Keratinocyte (primary cell): Measurements from ENCODE around the gene DAB1. TPM values are rescaled to one million over a fixed set of nuclear protein-coding genes. Genes with fewer than 3 reads are reported as not detected.

Source experiments
- DNase-seq: peaks from one replicate; pipeline ENCODE4 v3.0.0-alpha.2; 2011; ENCODE audit warnings: low read depth, missing footprints, low spot score
- FAIRE-seq: peaks from 2 replicates; lab custom pipeline; 2011; peaks lifted over from hg19 to GRCh38; lab: Jason Lieb, UNC
- H2AFZ ChIP-seq: 2 replicates; pipeline ENCODE4 v1.6.0; 2012; ENCODE audit warnings: low read length, control low read depth, inconsistent platforms; ENCODE audit not compliant: control insufficient read depth
- H3K27ac ChIP-seq: 2 replicates; pipeline ENCODE4 v1.5.1; 2011; ENCODE audit warnings: low read length; ENCODE audit not compliant: control insufficient read depth, insufficient read depth
- H3K27me3 ChIP-seq: 3 replicates; pipeline ENCODE4 v1.6.0; 2011; ENCODE audit warnings: low read length; ENCODE audit not compliant: control insufficient read depth, insufficient read depth; ENCODE audit errors: extremely low read depth
- H3K36me3 ChIP-seq, 2 experiments: 2 replicates in 1 of 2; 3 replicates in 1 of 2; pipeline ENCODE4 v1.5.1; 2011; ENCODE audit warnings: low read length in 2 of 2, mild to moderate bottlenecking in 1 of 2; ENCODE audit not compliant: control insufficient read depth in 2 of 2, insufficient read depth in 2 of 2; ENCODE audit errors: extremely low read depth in 1 of 2
- H3K4me1 ChIP-seq: 3 replicates; pipeline ENCODE4 v1.5.1; 2011; ENCODE audit warnings: low read length; ENCODE audit not compliant: control insufficient read depth, insufficient read depth; ENCODE audit errors: extremely low read depth
- H3K4me2 ChIP-seq: 3 replicates; pipeline ENCODE4 v1.6.0; 2011; ENCODE audit warnings: low read depth, low read length; ENCODE audit not compliant: control insufficient read depth, insufficient read depth; ENCODE audit errors: extremely low read depth
- H3K4me3 ChIP-seq, 3 experiments: fragments of 200-600 bp in 1 of 3; sonication (generic) in 1 of 3; 2 replicates in 2 of 3; 3 replicates in 1 of 3; pipeline ENCODE4 v1.5.1; 2011 to 2016; ENCODE audit warnings: low read length in 3 of 3, mild to moderate bottlenecking in 3 of 3, control low read depth in 2 of 3, inconsistent platforms in 1 of 3, low read depth in 1 of 3, mixed read lengths in 1 of 3, mixed run types in 1 of 3, moderate library complexity in 1 of 3; ENCODE audit not compliant: control insufficient read depth in 2 of 3, insufficient read depth in 2 of 3; ENCODE audit errors: extremely low read depth in 1 of 3
- H3K79me2 ChIP-seq: 2 replicates; pipeline ENCODE4 v1.6.0; 2012; ENCODE audit warnings: low read length; ENCODE audit not compliant: control insufficient read depth, insufficient read depth
- H3K9ac ChIP-seq: 3 replicates; pipeline ENCODE4 v1.6.0; 2011; ENCODE audit warnings: low read length; ENCODE audit not compliant: control insufficient read depth, insufficient read depth; ENCODE audit errors: extremely low read depth
- H3K9me1 ChIP-seq: 3 replicates; pipeline ENCODE4 v1.6.0; 2011; ENCODE audit warnings: low read length; ENCODE audit not compliant: control insufficient read depth, insufficient read depth; ENCODE audit errors: extremely low read depth
- H3K9me3 ChIP-seq: 2 replicates; pipeline ENCODE4 v1.5.1; 2012; ENCODE audit warnings: low read depth, low read length; ENCODE audit not compliant: control insufficient read depth
- H4K20me1 ChIP-seq: 3 replicates; pipeline ENCODE4 v1.6.0; 2011; ENCODE audit warnings: low read length; ENCODE audit not compliant: control insufficient read depth, insufficient read depth; ENCODE audit errors: extremely low read depth
- EZH2 ChIP-seq: IDR thresholded peaks from one replicate; pipeline ENCODE4 v1.6.1; 2012; ENCODE audit warnings: inconsistent platforms, mild to moderate bottlenecking, low read length, moderate library complexity
- dilution Hi-C: fragments of 300-500 bp; cut with MboI; formaldehyde crosslinking; loops from one replicate; pipeline ENCODE4 v1.7.0; 2020; ENCODE audit warnings: low sequenced_read_pairs; ENCODE audit not compliant: extremely low pct_ligation_motif_present
- polyA plus RNA-seq, 5 experiments: library from polyadenylated mRNA; depleted of rRNA in 3 of 5; stranded (reverse) in 3 of 5; stranded (forward) in 1 of 5; unstranded in 1 of 5; fragments of >200 nt; gene quantifications; 1 replicate in 1 of 5; 2 replicates in 3 of 5; 3 replicates in 1 of 5; pipeline versions ENCODE4 v1.2.1 to v1.2.3, GENCODE V29; 2011 to 2012; ENCODE audit warnings: missing spikeins in 2 of 5, low read depth in 1 of 5, low replicate concordance in 1 of 5
- TF ChIP-seq, protein P1 (sequence below), 3 experiments: IDR thresholded peaks in 1 of 3; conservative IDR thresholded peaks in 1 of 3; optimal IDR thresholded peaks in 1 of 3; 2 replicates in 2 of 3; 3 replicates in 1 of 3; pipeline versions ENCODE3 to v1.5.1; 2011; ENCODE audit warnings: low read length in 3 of 3, mild to moderate bottlenecking in 3 of 3, moderate library complexity in 2 of 3, control low read depth in 1 of 3, inconsistent platforms in 1 of 3; ENCODE audit not compliant: insufficient read depth in 2 of 3; ENCODE audit errors: extremely low read depth in 1 of 3

Gene DAB1
- polyA plus RNA-seq, 1 donor (not counting 4 experiments of a cell fraction or from before 2014, with no cell fraction given), result 0.01 TPM

DNA sequence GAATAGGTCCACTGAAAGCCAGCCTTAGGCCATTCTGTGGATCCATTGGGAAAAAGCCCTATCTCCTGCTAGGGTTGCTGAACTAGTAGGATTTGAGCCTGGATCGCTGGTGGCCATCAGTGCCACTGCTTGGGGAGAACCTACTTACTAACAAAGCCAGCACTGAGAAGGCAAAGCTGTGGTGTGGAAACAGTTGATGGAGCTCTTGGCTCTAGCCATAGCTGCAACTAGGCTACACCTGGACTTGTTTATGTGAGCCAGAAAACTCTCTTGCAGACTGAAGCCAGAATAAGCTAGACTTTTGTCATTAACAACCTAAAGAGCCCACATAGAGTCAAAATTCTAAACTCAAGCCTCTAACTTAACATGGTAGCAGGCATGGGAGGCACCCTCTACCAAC, 20.7 kb downstream of the DAB1 start:
- Histone ChIP-seq H3K4me3 (no peak overlapping the region), H3K9me1 (no peaks in the 10 kb centered on the region), H3K4me1 (no peaks in the 10 kb centered on the region), H3K36me3 (no peaks in the 10 kb centered on the region), H3K4me2 (no peak overlapping the region), H3K9me3 (no peaks in the 10 kb centered on the region), H3K27me3 (no peaks in the 10 kb centered on the region), H3K27ac (no peak overlapping the region), H2AFZ (no peak overlapping the region), H3K9ac (no peak overlapping the region), H3K79me2 (no peaks in the 10 kb centered on the region), H4K20me1 (no peaks in the 10 kb centered on the region)
- TF ChIP-seq, protein P1, sequence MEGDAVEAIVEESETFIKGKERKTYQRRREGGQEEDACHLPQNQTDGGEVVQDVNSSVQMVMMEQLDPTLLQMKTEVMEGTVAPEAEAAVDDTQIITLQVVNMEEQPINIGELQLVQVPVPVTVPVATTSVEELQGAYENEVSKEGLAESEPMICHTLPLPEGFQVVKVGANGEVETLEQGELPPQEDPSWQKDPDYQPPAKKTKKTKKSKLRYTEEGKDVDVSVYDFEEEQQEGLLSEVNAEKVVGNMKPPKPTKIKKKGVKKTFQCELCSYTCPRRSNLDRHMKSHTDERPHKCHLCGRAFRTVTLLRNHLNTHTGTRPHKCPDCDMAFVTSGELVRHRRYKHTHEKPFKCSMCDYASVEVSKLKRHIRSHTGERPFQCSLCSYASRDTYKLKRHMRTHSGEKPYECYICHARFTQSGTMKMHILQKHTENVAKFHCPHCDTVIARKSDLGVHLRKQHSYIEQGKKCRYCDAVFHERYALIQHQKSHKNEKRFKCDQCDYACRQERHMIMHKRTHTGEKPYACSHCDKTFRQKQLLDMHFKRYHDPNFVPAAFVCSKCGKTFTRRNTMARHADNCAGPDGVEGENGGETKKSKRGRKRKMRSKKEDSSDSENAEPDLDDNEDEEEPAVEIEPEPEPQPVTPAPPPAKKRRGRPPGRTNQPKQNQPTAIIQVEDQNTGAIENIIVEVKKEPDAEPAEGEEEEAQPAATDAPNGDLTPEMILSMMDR (optimal IDR thresholded peaks at IDR 0.05 in 1 of 3, IDR thresholded peaks at IDR 0.05 in 1 of 3, conservative IDR thresholded peaks at IDR 0.05 in 1 of 3; ENCODE audit: extremely low read depth in 1 of 3, insufficient read depth in 2 of 3, low read length in 3 of 3), result no peak
- no peak for TF ChIP-seq EZH2
- DNase-seq (no peak), FAIRE-seq (no peak)
- dilution Hi-C loops, result no loop called here

DNA sequence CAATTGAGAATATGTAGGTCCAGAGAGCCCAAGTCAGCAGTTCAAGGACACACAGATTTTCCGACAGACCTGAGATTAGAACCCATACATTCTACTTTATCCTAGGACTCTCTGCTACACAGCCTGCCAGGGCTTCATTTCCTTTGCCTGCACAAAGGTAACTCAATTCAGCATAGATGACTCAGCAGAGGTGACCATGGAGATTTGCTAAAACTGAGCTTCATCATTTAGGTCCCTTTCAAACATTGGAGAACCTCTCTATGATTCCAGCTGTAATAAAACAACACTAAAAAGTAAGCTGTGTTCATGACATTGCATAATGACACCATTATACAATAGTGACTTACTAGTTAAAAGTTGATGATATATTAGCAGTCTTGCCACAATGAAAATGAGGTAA, 22.2 kb downstream of the DAB1 start:
- no peak for TF ChIP-seq EZH2
- TF ChIP-seq, protein P1 (optimal IDR thresholded peaks at IDR 0.05 in 1 of 3, IDR thresholded peaks at IDR 0.05 in 1 of 3, conservative IDR thresholded peaks at IDR 0.05 in 1 of 3; ENCODE audit: extremely low read depth in 1 of 3, insufficient read depth in 2 of 3, low read length in 3 of 3), result no peak
- Histone ChIP-seq H3K36me3 (no peaks in the 10 kb centered on the region), H3K9me3 (no peaks in the 10 kb centered on the region), H3K4me2 (no peak overlapping the region), H3K27me3 (no peaks in the 10 kb centered on the region), H3K4me1 (no peaks in the 10 kb centered on the region), H3K79me2 (no peaks in the 10 kb centered on the region), H3K9ac (no peak overlapping the region), H4K20me1 (no peaks in the 10 kb centered on the region), H3K9me1 (no peaks in the 10 kb centered on the region), H2AFZ (no peak overlapping the region), H3K4me3 (no peak overlapping the region), H3K27ac (no peak overlapping the region)
- no peak for FAIRE-seq
- no peak for DNase-seq
- dilution Hi-C loops, result no loop called here
